PC-3 (cell line): ENCODE measurements around the gene TMEM108. TPM values are rescaled to one million over a fixed set of nuclear protein-coding genes. Genes with fewer than 3 reads are reported as not detected.

Experiments used
- ATAC-seq: fragments of 200-7000 bp; cut with Tn5 transposase; 2 replicates; pipeline ENCODE4 v1.9.1; 2020; ENCODE audit warnings: mild to moderate bottlenecking, moderate library complexity
- BruUV-seq: library from RNA; stranded (reverse); fragments of 400-500 nt; replicated peaks from 2 replicates; lab custom pipeline; 2021; lab: Mats Ljungman, UMichigan
- CTCF ChIA-PET: fragments of 300-600 bp; sonication (Branson Sonifier 250); formaldehyde crosslinking; loops from one replicate; lab custom pipeline; 2022; ENCODE audit warnings: antibody characterized with exemption; lab: Charles Lee
- POLR2A ChIA-PET: fragments of 300-600 bp; sonication (Branson Sonifier 250); formaldehyde crosslinking; loops from one replicate; lab custom pipeline; 2022; ENCODE audit warnings: antibody characterized with exemption; ENCODE audit not compliant: unreplicated experiment; lab: Charles Lee
- DNase-seq: peaks from one replicate; pipeline ENCODE4 v3.0.0-alpha.2; 2015
- H2AFZ ChIP-seq: fragments of 300-600 bp; sonication (generic); 2 replicates; pipeline ENCODE4 v1.6.0; 2016; ENCODE audit warnings: antibody characterized with exemption, low read length
- H3F3A ChIP-seq: fragments of 300-600 bp; sonication (generic); one replicate; pipeline ENCODE4 v1.6.0; 2017; ENCODE audit warnings: antibody characterized with exemption, low read length, control low read depth, mild to moderate bottlenecking; ENCODE audit not compliant: unreplicated experiment
- H3K27ac ChIP-seq: fragments of 300-600 bp; sonication (generic); 2 replicates; pipeline ENCODE4 v1.5.1; 2016; ENCODE audit warnings: mild to moderate bottlenecking, low read length
- H3K27me3 ChIP-seq: fragments of 300-600 bp; sonication (generic); 2 replicates; pipeline ENCODE4 v1.6.1; 2016; ENCODE audit warnings: low read length, mixed read lengths
- H3K36me3 ChIP-seq: fragments of 300-600 bp; sonication (generic); 2 replicates; pipeline ENCODE4 v1.6.1; 2016; ENCODE audit warnings: low read depth, mixed run types, low read length, mixed read lengths
- H3K4me1 ChIP-seq: fragments of 300-600 bp; sonication (generic); 2 replicates; pipeline ENCODE4 v1.5.1; 2016; ENCODE audit warnings: low read length; ENCODE audit not compliant: insufficient read depth
- H3K4me2 ChIP-seq: fragments of 300-600 bp; sonication (generic); 2 replicates; pipeline ENCODE4 v1.6.0; 2016; ENCODE audit warnings: low read length
- H3K4me3 ChIP-seq: fragments of 300-600 bp; sonication (generic); 2 replicates; pipeline ENCODE4 v1.5.1; 2016; ENCODE audit warnings: mild to moderate bottlenecking, low read length, mixed read lengths
- H3K79me2 ChIP-seq: fragments of 300-600 bp; sonication (generic); 2 replicates; pipeline ENCODE4 v1.6.1; 2017; ENCODE audit warnings: low read length, mixed read lengths
- H3K9ac ChIP-seq: fragments of 300-600 bp; sonication (generic); 2 replicates; pipeline ENCODE4 v1.6.0; 2016; ENCODE audit warnings: mild to moderate bottlenecking, low read length
- H3K9me2 ChIP-seq: fragments of 300-600 bp; sonication (generic); replicated peaks from 2 replicates; pipeline ENCODE4 v1.6.1; 2016; ENCODE audit warnings: mixed run types, low read length, mixed read lengths
- H3K9me3 ChIP-seq: fragments of 300-600 bp; sonication (generic); 2 replicates; pipeline ENCODE4 v1.6.1; 2016; ENCODE audit warnings: low read length, mixed read lengths
- H4K20me1 ChIP-seq: fragments of 300-600 bp; sonication (generic); 2 replicates; pipeline ENCODE4 v1.6.1; 2016; ENCODE audit warnings: low read length, mixed read lengths
- CTCF ChIP-seq: fragments of 300-600 bp; sonication (generic); conservative IDR thresholded peaks from 2 replicates; pipeline ENCODE4 v1.5.1; 2017; ENCODE audit warnings: antibody characterized with exemption, low read depth, mild to moderate bottlenecking, low read length
- EZH2 ChIP-seq: fragments of 300-600 bp; sonication (generic); IDR thresholded peaks from one replicate; pipeline ENCODE4 v1.6.1; 2017; ENCODE audit warnings: antibody characterized with exemption, mild to moderate bottlenecking, low read length; ENCODE audit not compliant: unreplicated experiment
- EZH2phosphoT487 ChIP-seq: fragments of 300-600 bp; sonication (generic); IDR thresholded peaks from 2 replicates; pipeline ENCODE4 v1.6.1; 2018; ENCODE audit warnings: mild to moderate bottlenecking, antibody characterized with exemption, low read length, borderline replicate concordance
- intact Hi-C: fragments of 100-400 bp; cut with micrococcal nuclease; formaldehyde crosslinking; loops from 2 replicates; pipeline ENCODE4 v1.9.0; 2023
- total RNA-seq: library from RNA; depleted of rRNA; stranded (reverse); fragments of >200 nt; gene quantifications from 2 replicates; pipeline ENCODE4 v1.2.3, GENCODE V29; 2014

The TMEM108 gene
- total RNA-seq, 1 experiment from 2014 or later: not detected

GRCh38 chr3:133271042-133271441 is 232.9 kb downstream of the TMEM108 start:
- TF ChIP-seq EZH2phosphoT487: no peak
- TF ChIP-seq CTCF: no peak
- TF ChIP-seq EZH2: no peak
- no peak for ATAC-seq
- Histone ChIP-seq H3K36me3 (no peaks in the 10 kb centered on the region), H3K27me3 (0 out of 2 replicates have a peak, but pooled peaks cover 4% of the 10 kb centered on the region), H4K20me1 (no peaks in the 10 kb centered on the region), H3K9ac (no peak overlapping the region), H2AFZ (no peak overlapping the region), H3K27ac (no peak overlapping the region), H3K4me2 (no peak overlapping the region), H3K9me3 (no peaks in the 10 kb centered on the region), H3K4me1 (no peaks in the 10 kb centered on the region), H3K79me2 (no peaks in the 10 kb centered on the region), H3K4me3 (no peak overlapping the region), H3K9me2 (no peaks in the 10 kb centered on the region), H3F3A (no peaks in the 10 kb centered on the region)
- intact Hi-C loops: no loop called here
- DNase-seq: no peak
- ChIA-PET CTCF (no interaction called here), POLR2A (no interaction called here)
- no TSS peak for BruUV-seq

- ChIA-PET POLR2A (no interaction called here), CTCF (no interaction called here)
These were observed 233.3 kb downstream of the TMEM108 start for GRCh38 chr3:133271539-133271938.

More at GRCh38 chr3:133271539-133271938, 233.3 kb downstream of the TMEM108 start:
- Histone ChIP-seq H3K27ac (no peak overlapping the region), H3K9me2 (no peaks in the 10 kb centered on the region), H3K4me3 (no peak overlapping the region), H3K4me1 (no peaks in the 10 kb centered on the region), H3K9me3 (no peaks in the 10 kb centered on the region), H3K36me3 (no peaks in the 10 kb centered on the region), H3K27me3 (no peaks in the 10 kb centered on the region), H2AFZ (no peak overlapping the region), H3K4me2 (no peak overlapping the region), H3F3A (no peaks in the 10 kb centered on the region), H4K20me1 (no peaks in the 10 kb centered on the region), H3K79me2 (no peaks in the 10 kb centered on the region), H3K9ac (no peak overlapping the region)
- no TSS peak for BruUV-seq
- TF ChIP-seq EZH2 (no peak), CTCF (no peak), EZH2phosphoT487 (no peak)
- ATAC-seq (no peak), DNase-seq (no peak)
- intact Hi-C loops: no loop called here
